LHCN-M2 (cell line): ENCODE data around the gene DNAJC11. TPM values are rescaled to one million over a fixed set of nuclear protein-coding genes. Genes with fewer than 3 reads are reported as not detected.

ENCODE experiments used
- DNase-seq: peaks from one replicate; pipeline ENCODE4 v3.0.0-alpha.2; 2012; ENCODE audit warnings: low read depth
- total RNA-seq: library from RNA; depleted of rRNA; stranded (reverse); fragments of >200 nt; gene quantifications from 2 replicates; pipeline ENCODE4 v1.2.3, GENCODE V29; 2014

Gene DNAJC11
- total RNA-seq, 1 experiment from 2014 or later, result 35.8 TPM

GRCh38 chr1:6625584-6626149, 75.9 kb downstream of the DNAJC11 start:
- peak; percentile 53 for DNase-seq

DNA sequence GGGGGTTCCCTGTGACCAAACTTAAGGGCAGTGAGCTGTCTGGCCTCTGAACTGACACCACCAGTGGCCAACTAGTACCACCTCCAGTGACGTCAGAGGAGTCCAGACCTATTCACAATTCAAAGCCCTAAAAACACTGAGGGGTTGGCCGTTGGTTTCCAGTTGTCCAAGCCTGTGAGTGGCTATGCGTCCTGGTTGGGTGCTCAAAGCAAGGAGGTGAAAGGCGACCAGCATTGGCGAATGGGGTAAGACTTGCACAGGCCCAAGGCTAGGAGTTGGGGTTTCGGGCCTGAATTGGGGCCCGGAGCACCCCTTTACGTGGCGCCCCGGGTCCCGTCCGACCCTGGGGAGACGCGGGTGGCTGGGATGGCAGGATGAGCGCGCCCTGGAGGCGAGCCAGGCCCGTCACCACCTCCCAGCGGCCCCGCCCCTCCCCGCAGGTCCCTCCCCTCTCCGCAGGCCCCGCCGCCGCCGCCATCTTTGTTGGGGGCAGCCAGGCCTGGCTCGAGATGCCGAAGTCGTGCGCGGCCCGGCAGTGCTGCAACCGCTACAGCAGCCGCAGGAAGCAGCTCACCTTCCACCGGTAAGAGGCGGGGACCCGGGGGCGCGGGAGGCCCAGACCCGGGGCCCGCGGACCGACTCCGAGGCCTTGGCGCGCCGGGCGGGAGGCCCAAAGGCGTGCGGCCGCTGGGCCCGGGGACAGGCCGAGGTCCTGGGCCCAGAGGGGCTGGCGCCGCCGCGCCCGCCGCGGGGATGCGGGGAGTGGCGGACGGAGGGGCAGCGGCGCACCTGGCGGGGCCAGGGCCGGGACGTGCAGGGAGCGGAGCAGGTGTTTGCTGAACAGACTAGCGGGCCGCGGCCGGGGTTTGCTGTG, 76.7 kb downstream of the DNAJC11 start, which contains the start of gene THAP3:
TSS of gene THAP3 (plus strand) at position 159 of the 874 bp plus-strand sequence. CDS start at position 510, 351 bp downstream.
- peak; percentile 95 for DNase-seq

GRCh38 chr1:6623269-6623965, 78.2 kb downstream of the DNAJC11 start:
- no peak for DNase-seq

DNA sequence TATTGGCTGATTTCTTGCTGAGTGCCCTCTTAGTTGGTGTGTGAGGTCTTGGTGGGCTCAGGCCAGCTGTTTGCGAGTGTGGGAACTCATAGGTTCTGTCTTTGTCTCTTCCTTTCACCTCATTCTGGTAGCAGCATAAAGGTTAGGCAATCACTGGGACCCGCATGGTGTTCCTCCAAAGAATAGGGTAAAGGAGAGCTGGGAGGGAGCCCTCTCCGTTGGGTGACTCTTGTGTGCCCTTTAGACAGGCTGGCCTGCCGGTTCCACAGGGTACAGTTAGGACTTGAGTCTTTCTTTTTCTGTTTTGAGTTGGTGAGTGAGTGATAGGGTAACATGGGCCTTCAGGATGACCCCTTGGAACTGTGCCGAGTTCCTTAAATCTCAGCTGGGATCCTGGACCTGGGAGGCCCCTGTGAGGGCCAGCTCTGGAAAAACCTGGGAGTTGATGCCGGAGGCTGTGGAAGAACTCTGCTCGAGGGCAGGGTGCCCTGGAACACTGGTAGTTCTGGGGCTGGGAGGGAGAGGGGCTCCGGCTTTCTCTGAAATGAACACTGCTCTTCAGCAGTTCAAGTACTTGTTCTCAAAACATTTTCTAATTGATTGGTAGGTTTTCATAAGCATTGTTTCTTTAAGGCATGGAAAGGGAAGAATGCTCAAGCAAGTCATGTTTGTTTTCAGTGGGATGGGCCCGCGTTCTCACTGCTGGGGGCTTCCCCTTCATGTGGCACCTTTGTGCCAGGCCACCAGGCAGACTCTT, 79.0 kb downstream of the DNAJC11 start:
- DNase-seq, result no peak

GRCh38 chr1:6621429-6622391, 79.9 kb downstream of the DNAJC11 start:
- DNase-seq, result no peak

DNA sequence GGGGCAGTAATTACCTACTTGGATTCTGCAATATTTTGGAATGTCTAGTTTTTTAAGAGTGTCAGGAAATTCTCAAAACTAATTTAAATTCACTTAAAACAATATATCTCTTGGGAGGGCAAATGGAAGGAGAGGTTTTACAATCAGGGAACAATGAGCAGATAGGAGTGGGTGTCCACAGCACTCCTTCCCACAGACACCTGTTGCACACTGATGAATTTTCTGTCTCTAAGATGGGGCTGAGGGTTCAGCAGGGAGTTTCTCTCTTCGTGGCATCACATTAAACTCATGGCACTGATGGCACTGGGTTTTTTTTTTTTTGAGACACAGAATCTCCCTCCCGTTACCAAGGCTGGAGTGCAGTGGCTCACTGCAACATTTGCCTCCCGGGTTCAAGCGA, 82.6 kb downstream of the DNAJC11 start:
- DNase-seq, result no peak

GRCh38 chr1:6614929-6615785, 86.5 kb downstream of the DNAJC11 start:
- no peak for DNase-seq

GRCh38 chr1:6614019-6614928, 87.3 kb downstream of the DNAJC11 start:
- no peak for DNase-seq

DNA sequence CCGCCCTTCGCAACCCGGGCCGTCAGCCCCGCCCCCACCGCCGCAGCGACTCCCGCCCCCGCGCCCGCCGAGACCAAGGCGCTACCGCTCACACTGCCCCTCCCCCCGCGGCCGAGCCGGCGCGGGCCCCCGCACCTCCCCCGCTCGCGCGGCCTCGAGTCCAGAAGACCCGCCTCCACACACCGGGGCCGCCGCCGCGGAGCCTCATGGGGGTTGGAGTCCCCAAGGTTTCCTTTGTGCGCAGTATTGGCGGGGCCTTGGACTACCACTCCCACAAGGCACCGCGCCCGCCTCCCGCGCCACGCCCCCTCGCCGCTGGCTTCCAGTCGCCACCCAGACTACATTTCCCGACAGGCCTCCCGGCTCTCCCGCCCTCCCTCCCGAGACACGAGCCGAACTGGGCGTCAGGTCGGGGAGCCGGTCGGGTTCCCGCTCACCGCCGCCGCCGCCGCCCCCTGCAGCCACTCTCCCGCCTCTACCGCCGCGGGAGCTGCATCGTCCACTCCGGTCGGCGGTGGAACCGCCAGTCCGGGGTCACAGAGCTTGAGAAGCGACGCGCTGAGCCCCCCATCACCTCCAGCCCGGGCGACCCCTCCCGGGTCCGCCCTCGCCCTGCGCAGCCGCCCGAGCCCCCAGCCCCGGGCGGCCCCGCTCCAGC, 88.1 kb downstream of the DNAJC11 start, which contains the start of gene PHF13:
TSS of gene PHF13 (plus strand) at position 371 of the 658 bp plus-strand sequence. CDS start 336 bp downstream, outside the sequence.
- DNase-seq, result peak; percentile 99

- DNase-seq, result peak; percentile 59
Measured at GRCh38 chr1:6612641-6613360, 88.8 kb downstream of the DNAJC11 start.

DNA sequence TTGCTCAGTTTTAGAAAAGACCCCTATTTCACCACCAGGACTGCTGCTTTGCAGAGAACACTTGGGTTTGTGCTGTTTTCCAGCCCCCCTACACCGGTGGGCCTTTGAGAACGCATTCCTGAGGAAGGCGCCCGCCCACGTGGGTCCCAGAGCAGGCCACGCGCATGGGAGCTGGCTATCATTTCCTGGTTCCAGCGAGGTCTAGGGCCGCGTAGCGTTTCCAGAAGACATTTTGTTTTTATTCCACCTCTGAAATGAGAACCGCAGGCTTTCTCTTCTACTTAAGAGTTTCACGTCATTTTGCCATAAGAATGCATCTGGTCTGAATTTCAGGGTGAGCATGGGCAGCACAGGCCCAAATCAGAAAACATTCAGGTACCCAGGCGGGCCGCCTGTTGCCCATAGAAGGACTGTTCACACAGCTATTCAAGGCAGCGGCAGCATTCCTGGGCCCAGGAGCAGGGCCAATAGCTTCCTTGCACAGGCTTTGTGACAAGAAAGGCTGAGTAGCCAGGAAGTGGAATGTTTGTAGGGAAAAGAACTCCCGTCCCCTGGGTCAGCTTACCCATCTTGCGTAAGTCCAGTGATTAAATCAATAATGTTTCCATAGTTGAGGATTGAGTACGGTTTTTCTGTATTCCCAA, 97.6 kb downstream of the DNAJC11 start:
- peak; percentile 78 for DNase-seq

DNA sequence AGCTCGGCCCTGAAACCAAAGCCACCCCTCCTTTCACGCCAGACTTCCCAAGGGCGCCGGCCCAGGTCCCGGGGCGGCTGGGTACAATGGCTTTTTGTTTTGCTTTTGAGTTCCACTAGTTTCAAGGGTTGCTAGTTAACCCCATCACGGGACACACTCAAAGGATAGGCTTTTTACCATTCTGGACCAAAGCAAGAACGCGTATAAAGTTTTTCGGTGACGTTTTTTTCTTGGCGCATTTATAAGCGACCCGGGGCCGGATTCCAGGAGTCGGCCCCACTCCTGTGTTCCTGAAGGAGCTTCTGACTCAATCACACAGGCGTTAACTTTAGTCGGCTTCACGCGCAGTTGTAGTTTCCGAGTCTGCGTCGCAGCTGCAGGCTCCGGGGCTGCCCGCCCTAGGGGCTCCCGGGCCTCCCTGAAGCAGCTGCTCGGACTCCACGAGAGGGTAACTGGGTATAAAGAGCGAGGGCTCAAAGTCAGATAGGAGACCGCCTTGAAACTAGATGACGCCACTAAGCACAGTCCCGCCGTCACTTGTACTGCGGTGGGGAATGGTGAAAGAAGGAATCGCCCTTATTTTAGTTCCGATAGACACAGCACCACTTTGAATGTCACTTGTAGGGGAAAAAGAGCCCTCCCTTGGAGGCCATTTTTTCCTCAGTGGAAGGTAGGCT, 98.2 kb downstream of the DNAJC11 start:
- peak; percentile 87 for DNase-seq

- peak; percentile 86 for DNase-seq
Measured at GRCh38 chr1:6602669-6603237, 98.9 kb downstream of the DNAJC11 start, which contains the start of gene KLHL21. Gene KLHL21 (minus strand): TSS chr1:6602869. CDS start chr1:6602817, 52 bp downstream.

- no peak for DNase-seq
Measured at GRCh38 chr1:6601923-6602668, 99.5 kb downstream of the DNAJC11 start.
